Stimulated activated CD8-positive, alpha-beta memory T cell treated with anti-CD3 and anti-CD28 coated beads, Interleukin-7, amount 100 ng/mL, for 24 hours (primary cell): ENCODE measurements around the gene EHD2.

Experiments
- DNase-seq: peaks from one replicate; pipeline ENCODE4 v3.0.0-alpha.2; 2020; ENCODE audit warnings: low read depth

Gene EHD2

DNA sequence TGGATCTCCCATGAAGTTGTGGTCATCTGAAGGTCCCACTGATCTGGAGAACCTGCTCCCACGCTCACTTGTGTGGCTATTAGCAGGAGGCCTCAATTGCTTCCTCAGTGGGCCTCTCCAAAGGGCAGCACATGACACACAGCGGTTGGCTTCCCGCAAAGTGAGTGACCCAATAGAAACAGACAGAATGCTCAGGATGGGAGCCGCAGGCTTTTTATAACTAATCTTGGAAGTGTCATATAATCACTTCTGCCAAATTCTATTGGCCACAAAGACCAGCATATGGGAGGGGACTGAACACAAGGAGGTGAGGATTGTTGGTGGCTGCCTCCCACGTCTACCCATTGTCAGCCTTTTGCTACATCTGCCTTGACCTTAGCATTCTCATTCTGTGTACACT lies 22.1 kb upstream of the EHD2 start:
- DNase-seq: no peak

- DNase-seq: no peak
These were observed 21.4 kb upstream of the EHD2 start for GRCh38 chr19:47691782-47692181.

DNA sequence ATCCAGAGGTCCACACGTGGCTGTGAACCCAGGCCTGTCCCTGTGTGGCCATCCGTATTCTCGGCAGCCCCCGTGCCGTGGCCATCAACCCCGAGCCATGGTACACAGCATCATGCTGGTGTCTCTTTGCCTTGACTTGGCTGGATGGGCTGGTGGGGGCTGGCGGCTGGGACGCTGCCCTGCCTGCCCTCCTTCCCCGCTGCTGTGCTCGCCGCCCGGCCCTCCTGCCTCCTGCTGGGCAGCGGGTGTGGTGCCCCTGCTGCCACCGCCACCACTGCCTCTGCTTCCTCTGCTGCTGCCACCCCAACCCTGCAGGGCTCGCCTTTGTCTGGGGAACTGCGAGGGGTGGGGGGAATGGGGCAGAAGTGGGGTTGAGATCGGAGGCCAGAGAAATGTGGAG lies 19.7 kb upstream of the EHD2 start:
- no peak for DNase-seq

DNA sequence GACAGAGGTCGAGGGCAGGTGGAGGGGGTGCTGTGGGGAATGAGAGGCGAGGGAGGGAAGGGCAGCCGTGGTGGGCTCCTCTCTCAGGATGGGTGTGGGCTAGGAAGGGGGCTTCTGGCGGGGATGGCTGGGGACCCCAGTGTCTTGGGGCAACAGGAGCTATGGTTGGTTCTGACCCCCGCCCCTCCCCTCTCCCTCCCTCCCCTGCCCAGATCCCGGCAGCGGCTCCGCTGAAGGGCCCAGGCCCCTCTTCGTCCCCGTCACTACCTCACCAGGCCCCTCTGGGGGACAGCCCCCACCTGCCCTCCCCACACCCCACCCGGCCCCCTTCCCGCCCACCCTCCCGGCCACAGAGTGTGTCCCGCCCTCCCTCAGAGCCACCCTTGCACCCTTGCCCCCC lies 19.3 kb upstream of the EHD2 start:
- DNase-seq: no peak

DNA sequence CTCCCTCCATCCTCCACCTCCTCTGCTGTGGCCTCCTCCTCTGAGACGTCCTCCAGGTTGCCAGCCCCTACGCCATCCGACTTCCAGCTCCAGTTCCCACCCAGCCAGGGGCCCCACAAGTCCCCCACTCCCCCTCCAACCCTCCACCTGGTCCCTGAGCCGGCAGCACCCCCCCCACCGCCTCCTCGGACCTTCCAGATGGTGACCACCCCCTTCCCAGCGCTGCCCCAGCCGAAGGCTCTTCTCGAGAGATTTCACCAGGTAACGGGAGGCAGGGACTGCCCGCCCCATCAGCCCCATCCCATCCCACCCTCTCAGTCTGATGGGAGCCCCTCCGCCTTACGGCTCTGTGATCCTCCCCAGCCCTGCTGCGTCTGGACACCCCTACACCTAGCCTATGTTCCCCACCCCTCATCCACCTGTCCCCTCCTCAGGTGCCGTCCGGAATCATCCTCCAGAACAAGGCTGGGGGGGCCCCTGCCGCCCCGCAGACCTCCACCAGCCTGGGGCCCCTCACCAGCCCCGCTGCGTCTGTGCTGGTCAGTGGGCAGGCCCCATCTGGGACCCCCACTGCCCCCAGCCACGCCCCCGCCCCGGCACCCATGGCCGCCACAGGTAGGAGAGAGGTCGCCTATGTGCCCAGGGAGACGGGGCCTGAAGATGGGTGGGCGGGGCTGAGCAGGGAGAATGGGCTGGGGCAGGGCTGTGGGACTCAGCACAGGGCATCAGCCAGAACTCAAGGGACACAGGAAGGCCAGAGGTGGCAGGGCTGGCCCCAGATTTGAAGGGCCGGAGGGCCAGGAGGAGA lies 18.6 kb upstream of the EHD2 start:
- DNase-seq: no peak

- no peak for DNase-seq
These were observed 17.5 kb upstream of the EHD2 start for GRCh38 chr19:47695533-47696262.

DNA sequence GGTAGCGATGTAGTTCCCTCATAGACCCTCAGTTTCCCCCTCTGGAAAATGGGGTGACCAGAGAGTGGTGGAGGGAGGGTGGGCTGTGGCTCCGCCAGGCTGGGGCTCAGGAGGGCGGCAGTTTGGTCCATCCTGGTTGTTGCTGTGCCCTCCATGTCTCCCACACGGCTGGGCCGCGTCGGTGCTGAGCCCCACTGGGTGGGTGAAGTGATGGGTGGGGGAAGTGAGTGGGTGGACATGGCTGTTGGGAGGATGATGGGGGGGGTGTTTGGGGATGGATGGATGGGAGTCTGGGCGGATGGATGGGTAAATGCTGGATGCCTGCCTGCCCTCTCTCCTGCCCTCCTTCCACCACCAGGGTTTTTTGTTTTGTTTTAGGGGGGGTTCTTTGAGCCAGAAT lies 16.6 kb upstream of the EHD2 start:
- DNase-seq: no peak

DNA sequence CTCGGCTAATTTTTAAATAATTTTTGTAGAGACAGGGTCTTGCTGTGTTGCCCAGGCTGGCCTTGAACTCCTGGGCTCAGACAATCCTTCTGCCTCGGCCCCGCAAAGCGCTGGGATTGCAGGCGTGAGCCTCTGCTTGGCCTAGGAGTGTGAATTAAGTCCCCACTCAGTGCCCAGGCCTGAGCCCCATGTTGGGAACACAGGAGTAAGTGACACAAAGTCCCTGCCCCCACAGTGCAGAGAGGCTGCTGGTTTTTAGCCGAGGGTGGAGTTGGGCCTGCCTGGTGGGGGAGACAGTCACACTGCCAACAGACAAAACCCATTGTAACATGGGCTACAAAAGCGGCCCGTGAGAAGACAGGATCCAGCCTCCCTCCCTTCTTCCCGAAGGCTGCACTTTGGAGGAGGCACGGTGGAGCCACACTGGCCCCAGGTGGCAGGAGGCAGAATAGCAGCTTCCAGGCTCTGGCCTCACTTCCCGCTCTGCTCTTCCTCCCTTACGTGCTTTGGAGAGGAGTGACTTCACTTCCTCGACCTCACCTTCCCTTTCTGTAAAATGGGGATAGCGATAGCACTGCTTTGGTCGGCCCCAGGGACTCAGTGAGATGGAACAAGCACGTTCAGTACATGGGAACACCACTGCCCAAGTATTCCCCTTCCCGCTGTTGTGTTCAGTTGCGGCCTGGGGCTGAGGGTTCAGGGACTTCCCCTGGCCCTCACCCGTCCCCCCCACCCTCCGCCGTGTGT lies 15.2 kb upstream of the EHD2 start:
- DNase-seq: no peak

- no peak for DNase-seq
These were observed 14.4 kb upstream of the EHD2 start for GRCh38 chr19:47698631-47699359.

DNA sequence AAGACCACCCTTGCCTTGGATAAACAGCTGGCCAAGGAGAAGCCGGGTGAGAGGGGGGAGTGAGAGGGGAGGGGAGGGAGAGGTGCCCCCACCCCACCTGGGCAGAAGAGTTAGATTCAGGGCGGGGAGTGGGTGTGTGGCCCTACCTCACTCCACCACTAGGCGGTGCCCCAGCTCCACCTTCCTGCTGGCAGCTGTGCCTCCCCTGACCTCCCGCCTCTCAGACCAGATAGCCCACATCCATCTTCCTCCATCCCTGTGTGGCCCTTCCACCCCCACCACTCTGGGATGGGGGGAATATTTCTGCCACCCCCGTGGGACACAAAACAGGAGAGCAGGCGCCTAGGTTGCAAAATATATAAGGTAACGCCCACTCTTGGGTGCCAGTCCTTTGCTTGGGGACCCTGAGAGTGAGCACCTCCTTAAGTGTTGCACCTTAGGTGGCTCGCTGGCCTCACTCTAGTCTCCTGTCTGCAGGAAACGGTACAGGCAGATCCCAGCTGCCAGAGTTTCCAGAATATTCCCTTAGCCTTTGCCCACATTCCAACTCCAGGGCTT lies 13.8 kb upstream of the EHD2 start:
- peak; percentile 32 for DNase-seq

- DNase-seq: no peak
These were observed 12.1 kb upstream of the EHD2 start for GRCh38 chr19:47700934-47701716.

GRCh38 chr19:47701717-47702552 lies 11.3 kb upstream of the EHD2 start:
- no peak for DNase-seq

- DNase-seq: no peak
These were observed 10.6 kb upstream of the EHD2 start for GRCh38 chr19:47702671-47703070.

GRCh38 chr19:47703301-47703700 lies 9.9 kb upstream of the EHD2 start:
- DNase-seq: no peak

DNA sequence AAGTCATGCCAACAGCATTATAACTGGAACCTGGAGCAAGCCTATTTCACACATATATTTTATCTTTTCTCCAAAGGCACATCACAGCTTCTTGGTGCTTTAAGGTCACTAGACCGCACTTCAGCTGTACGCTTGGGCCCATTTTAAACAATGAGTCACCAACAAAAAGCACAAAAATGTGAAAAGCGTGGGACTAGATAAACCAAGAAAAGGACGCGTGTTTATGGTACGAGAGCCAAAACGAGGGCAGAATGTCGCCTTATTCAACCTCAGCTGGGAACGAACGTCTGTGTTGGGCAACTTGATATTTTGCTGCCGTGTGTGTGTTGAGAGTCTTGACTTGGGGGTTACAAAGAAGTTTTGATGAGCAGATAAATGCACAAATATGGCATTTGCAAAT lies 9.2 kb upstream of the EHD2 start:
- no peak for DNase-seq

GRCh38 chr19:47704656-47705055 lies 8.6 kb upstream of the EHD2 start:
- DNase-seq: no peak

DNA sequence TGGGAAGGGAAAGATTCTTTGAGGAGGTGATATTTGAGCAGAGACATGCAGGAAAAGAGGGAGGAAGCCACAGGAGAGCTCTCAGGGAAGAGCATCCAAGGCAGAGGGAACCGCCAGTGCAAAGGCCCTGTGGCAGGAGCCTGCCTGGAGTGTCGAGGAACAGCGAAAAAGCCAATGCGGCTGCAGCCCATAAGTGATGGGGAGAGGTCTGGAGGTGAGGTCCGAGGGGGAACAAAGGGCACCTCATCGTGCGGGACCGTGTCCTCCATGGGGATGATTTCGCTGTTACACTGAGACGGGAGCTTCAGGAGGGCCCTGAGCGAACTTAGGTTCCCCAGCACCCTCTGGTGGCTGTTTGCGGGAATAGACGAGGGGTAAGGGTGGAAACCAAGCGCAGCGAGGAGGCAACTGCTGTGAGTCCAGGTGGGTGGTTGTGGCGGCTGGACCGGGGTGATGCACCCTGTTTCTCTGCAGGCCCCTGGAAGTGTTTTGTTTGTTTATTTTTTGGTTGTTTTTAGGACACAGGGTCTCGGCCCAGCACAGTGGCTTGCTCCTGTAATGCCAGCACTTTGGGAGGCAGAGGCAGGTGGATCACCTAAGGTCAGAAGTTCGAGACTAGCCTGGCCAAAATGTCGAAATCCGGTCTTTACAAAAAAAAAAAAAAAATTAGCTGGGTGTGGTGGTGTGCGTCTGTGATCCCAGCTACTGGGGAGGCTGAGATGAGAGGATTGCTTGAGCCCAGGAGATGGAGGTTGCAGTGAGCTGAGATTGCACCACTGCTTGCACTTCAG lies 5.9 kb upstream of the EHD2 start:
- DNase-seq: peak; percentile 53

DNA sequence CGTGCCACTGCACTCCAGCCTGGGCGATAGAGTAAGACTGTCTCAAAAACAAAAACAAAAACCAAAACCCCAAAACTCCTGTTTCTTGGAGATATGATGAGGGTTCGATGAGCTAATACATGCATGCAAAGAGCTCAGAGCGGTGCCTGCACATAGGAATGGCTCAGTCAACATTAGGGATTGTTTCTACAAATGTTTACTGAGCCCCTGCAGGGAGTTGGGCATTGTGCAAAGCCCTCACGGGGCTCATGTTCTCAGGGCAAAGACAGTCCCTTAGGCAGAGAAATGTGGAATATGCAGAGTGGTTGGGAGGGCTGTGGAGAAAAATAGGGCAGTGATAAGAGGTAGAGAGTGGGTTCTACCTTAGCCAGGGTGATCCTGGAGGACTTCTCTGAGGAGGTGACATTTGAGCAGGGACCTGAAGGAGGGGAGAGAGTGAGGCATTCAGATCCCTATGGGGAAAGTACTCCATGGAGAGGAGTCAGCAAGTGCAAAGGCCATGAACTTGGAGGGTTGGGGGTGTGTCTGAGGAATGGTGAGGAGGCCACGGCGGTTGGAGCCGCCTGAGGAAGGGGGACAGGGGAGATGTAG lies 1.5 kb upstream of the EHD2 start:
- no peak for DNase-seq

- no peak for DNase-seq
These were observed 1.1 kb downstream of the EHD2 start for GRCh38 chr19:47714339-47714738.
